Activated CD4-positive, alpha-beta T cell treated with anti-CD3 and anti-CD28 coated beads, Interleukin-2, amount 10 ng/mL, durations not matched to agents 7 days and 5 days (primary cell): ENCODE results near the gene DCAF4. TPM values are rescaled to one million over a fixed set of nuclear protein-coding genes. Genes with fewer than 3 reads are reported as not detected.
"Not testable (repeated sequence)": the region's sequence is repeated elsewhere in the genome, so short reads cannot be mapped to it uniquely, and the experiment has no call there.

Source experiments
- CTCF ChIA-PET: fragments of 350-600 bp; sonication (Branson Sonifier 250); formaldehyde crosslinking; loops from one replicate; lab custom pipeline; 2021; ENCODE audit warnings: antibody characterized with exemption; lab: Charles Lee
- POLR2A ChIA-PET: fragments of 350-600 bp; sonication (Branson Sonifier 250); formaldehyde crosslinking; loops from one replicate; lab custom pipeline; 2021; ENCODE audit warnings: antibody characterized with exemption; lab: Charles Lee
- DNase-seq: peaks from one replicate; pipeline ENCODE4 v3.0.0-alpha.2; 2020
- H3K27ac Mint-ChIP-seq: one replicate; pipeline ENCODE4 v1.8.0; 2021; ENCODE audit warnings: mild to moderate bottlenecking, moderate library complexity, mixed read lengths
- H3K27me3 Mint-ChIP-seq: one replicate; pipeline ENCODE4 v1.8.0; 2021; ENCODE audit warnings: mixed read lengths
- H3K36me3 Mint-ChIP-seq: one replicate; pipeline ENCODE4 v1.8.0; 2021; ENCODE audit warnings: low read depth, mixed read lengths
- H3K4me1 Mint-ChIP-seq: one replicate; pipeline ENCODE4 v1.8.0; 2021; ENCODE audit warnings: mixed read lengths
- H3K4me3 Mint-ChIP-seq: one replicate; pipeline ENCODE4 v1.8.0; 2021; ENCODE audit warnings: mild to moderate bottlenecking, moderate library complexity, mixed read lengths
- H3K9me3 Mint-ChIP-seq: one replicate; pipeline ENCODE4 v1.8.0; 2021; ENCODE audit warnings: mixed read lengths
- total RNA-seq, 2 experiments: library from RNA; stranded (reverse); gene quantifications; one replicate each; pipeline ENCODE4 v1.2.3, GENCODE V29; 2021

The DCAF4 gene
- total RNA-seq, 2 experiments from 2014 or later: 15.9 to 21.3 TPM

DNA sequence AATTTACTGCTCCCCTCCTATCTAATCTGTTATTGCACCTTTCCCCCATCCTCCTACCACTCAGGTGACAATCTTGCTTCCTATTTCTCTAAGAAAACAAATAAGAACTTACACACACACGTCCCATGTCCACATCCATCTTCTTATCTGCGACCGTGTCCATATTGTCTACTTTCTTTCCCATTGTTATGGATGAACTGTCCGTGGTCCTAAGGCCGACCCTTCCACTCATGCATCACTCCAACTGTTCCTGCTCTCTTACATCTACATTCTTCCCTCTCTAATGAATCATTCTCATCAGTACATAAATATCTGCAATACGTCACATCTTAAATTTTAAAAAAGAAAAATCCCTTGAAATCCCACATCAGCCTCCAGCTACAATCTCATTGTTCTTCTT lies 70.7 kb downstream of the DCAF4 start:
- CTCF ChIA-PET: interaction anchor here (1.3 kb wide), 1 partner anchor 483 kb away, joined by 3 read pairs; no protein-coding TSS in a partner anchor
- POLR2A ChIA-PET: no interaction called here
- Mint-ChIP-seq H3K27ac (no peak overlapping the region), H3K27me3 (no peaks in the 10 kb centered on the region), H3K4me3 (no peak overlapping the region), H3K9me3 (no peaks in the 10 kb centered on the region), H3K36me3 (peaks cover 24% of the 10 kb centered on the region), H3K4me1 (peaks cover 2% of the 10 kb centered on the region)
- DNase-seq: no peak

DNA sequence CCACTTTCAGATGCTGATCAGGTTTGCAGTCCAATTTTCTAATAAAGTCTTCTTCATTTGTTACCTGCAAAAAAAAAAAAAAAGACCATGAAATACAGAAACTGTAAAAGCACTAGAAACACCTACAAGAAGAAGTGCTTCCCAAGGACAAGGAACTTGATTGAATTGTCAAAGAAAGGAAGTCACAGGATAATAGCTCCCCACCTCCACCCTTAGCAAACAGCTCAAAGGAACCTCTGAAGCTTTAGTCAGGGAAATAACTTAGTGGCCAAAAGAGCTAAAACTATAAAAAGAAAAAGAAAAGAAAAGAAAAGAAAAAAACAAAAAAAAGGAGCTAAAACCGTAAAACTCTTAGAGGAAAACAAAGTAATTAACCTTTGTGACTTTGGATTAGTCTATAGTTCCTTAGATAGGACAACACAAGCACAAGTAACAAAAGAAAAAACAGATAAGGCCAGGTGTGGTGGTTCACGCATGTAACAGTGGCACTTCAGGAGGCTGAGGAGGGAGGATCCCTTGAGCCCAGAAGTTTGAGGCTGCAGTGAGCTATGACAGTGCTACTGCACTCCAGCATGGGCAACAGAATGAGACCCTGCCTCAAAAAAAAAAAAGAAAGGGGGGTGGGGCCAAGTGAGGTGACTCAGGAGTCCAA lies 72.1 kb downstream of the DCAF4 start:
- Mint-ChIP-seq H3K4me3 (no peak overlapping the region), H3K36me3 (peaks cover 24% of the 10 kb centered on the region), H3K27ac (no peak overlapping the region), H3K4me1 (peaks cover 3% of the 10 kb centered on the region), H3K9me3 (no peaks in the 10 kb centered on the region), H3K27me3 (no peaks in the 10 kb centered on the region)
- ChIA-PET CTCF (interaction anchor here (0.7 to 1.5 kb wide), 2 partner anchors 49 to 705 kb away, joined by 3 read pairs; no protein-coding TSS in a partner anchor), POLR2A (no interaction called here)
- DNase-seq: no peak

- Mint-ChIP-seq H3K4me3 (no peak overlapping the region), H3K27me3 (no peaks in the 10 kb centered on the region), H3K27ac (no peak overlapping the region), H3K9me3 (no peaks in the 10 kb centered on the region), H3K4me1 (peaks cover 3% of the 10 kb centered on the region), H3K36me3 (peaks cover 26% of the 10 kb centered on the region)
- ChIA-PET CTCF (interaction anchor here (1.1 to 1.9 kb wide), 4 partner anchors 9 to 148 kb away, joined by 3 to 5 read pairs (median 3); no protein-coding TSS in a partner anchor), POLR2A (no interaction called here)
- DNase-seq: no peak
Measured at GRCh38 chr14:72999316-72999715, 73.1 kb downstream of the DCAF4 start.

DNA sequence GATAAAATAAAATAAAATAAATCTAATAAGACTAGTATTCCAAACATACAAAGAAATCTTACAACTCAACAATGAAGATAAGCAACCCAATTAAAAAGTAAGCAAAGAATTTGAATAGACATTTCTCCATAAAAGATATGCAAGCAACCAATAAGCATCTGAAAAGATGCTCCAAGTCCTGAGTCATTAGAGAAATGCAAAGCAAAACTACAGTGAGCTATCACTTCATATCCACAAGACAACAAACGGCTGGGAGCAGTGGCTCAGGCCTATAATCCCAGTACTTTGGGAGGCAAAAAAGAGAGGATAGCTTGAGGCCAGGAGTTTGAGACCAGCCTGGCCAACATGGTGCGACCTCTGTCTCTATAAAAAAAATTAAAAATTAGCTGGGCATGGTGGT lies 73.8 kb downstream of the DCAF4 start:
- Mint-ChIP-seq H3K27ac (no peak overlapping the region), H3K36me3 (peaks cover 26% of the 10 kb centered on the region), H3K4me1 (peaks cover 3% of the 10 kb centered on the region), H3K9me3 (no peaks in the 10 kb centered on the region), H3K4me3 (no peak overlapping the region), H3K27me3 (no peaks in the 10 kb centered on the region)
- no peak for DNase-seq
- CTCF ChIA-PET: interaction anchor here (0.6 to 1.9 kb wide), 6 partner anchors 9 to 147 kb away, joined by 3 to 5 read pairs (median 4); no protein-coding TSS in a partner anchor
- POLR2A ChIA-PET: no interaction called here

DNA sequence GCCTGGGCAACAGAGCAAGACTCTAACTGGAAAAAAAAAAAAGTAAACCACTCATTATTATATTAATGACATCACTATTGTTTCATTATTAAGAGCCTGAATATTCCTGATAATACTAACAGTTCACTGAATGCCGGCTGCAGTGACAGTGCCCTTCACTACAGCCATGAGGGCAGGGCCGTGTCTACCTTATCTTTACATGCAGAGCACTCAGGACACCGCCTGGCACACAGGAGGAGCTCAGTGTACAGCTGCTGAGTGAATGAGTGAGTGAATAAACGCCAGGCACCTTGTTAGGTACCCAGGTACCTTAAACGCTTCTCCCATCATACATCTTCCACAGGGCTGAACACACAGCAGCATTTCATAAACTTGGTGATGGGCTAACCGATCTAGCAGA lies 77.4 kb downstream of the DCAF4 start:
- H3K36me3 Mint-ChIP-seq: peaks cover 4% of the 10 kb centered on the region
- DNase-seq: no peak
- H3K27me3 Mint-ChIP-seq: no peaks in the 10 kb centered on the region
- no peaks in the 10 kb centered on the region for H3K9me3 Mint-ChIP-seq
- peaks cover 3% of the 10 kb centered on the region for H3K4me1 Mint-ChIP-seq
- ChIA-PET CTCF (interaction anchor here (0.6 to 0.7 kb wide), 2 partner anchors 108 to 172 kb away, joined by 3 to 4 read pairs; no protein-coding TSS in a partner anchor), POLR2A (no interaction called here)
- H3K4me3 Mint-ChIP-seq: no peak overlapping the region
- H3K27ac Mint-ChIP-seq: no peak overlapping the region

DNA sequence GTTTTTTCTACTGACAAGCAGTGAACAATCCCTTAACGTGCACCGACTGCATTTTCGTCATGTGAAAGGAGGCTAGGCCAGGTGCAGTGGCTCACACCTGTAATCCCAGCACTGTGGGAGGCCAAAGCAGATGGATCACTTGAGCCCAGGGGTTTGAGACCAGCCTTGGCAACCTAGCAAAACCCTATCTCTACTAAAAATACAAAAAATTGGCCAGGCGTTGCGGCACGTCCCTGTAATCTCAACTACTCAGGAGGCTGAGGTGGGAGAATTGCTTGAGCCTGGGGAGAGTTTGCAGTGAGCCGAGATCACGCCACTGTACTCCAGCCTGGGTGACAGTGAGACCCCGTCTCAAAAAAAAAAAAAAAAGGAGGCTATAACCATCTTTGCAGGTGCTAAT lies 78.4 kb downstream of the DCAF4 start:
- H3K9me3 Mint-ChIP-seq, H3K4me1 Mint-ChIP-seq, H3K27me3 Mint-ChIP-seq, POLR2A ChIA-PET, DNase-seq, H3K27ac Mint-ChIP-seq, H3K4me3 Mint-ChIP-seq: not testable (repeated sequence)
- H3K36me3 Mint-ChIP-seq: peaks cover 12% of the 10 kb centered on the region
- CTCF ChIA-PET: interaction anchor here (1.0 kb wide), 2 partner anchors 15 to 46 kb away, joined by 4 to 5 read pairs; no protein-coding TSS in a partner anchor

DNA sequence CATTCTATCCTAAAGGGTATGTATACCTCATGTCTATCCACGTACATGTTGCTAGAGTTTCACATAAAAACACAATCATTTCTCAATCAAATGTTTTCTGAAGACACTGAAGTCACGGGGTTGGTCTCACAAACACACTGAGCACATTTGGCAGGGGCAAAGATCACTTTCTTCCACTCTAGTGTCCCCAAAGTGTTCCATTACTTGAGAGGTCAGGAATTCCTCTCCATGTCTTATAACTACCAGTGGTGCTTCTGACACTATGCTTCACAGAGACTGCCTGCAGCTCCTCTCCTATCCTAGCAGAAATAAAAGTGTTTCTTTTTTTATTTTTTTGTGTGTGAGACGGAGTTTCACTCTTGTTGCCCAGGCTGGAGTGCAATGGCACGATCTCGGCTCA lies 81.6 kb downstream of the DCAF4 start:
- Mint-ChIP-seq H3K27me3 (no peaks in the 10 kb centered on the region), H3K4me3 (no peak overlapping the region), H3K4me1 (peaks cover 5% of the 10 kb centered on the region), H3K9me3 (no peaks in the 10 kb centered on the region), H3K27ac (no peak overlapping the region), H3K36me3 (peaks cover 22% of the 10 kb centered on the region)
- ChIA-PET CTCF (no interaction called here), POLR2A (no interaction called here)
- no peak for DNase-seq

- DNase-seq: no peak
- POLR2A ChIA-PET: no interaction called here
- no peaks in the 10 kb centered on the region for H3K27me3 Mint-ChIP-seq
- CTCF ChIA-PET: interaction anchor here (1.3 kb wide), 1 partner anchor 8 kb away, joined by 3 read pairs; no protein-coding TSS in a partner anchor
- peaks cover 8% of the 10 kb centered on the region for H3K4me1 Mint-ChIP-seq
- no peaks in the 10 kb centered on the region for H3K9me3 Mint-ChIP-seq
- no peak overlapping the region for H3K4me3 Mint-ChIP-seq
- H3K36me3 Mint-ChIP-seq: peaks cover 26% of the 10 kb centered on the region
- no peak overlapping the region for H3K27ac Mint-ChIP-seq
Measured at GRCh38 chr14:73008501-73008900, 82.2 kb downstream of the DCAF4 start.

Other genes starting within 250 kb of the DCAF4 start
- 1 to 10 TPM; 6.6 to 7.4 TPM for gene DPF3, start 32.4 kb upstream of the DCAF4 start, total RNA-seq
- 10 to 100 TPM; 12.5 to 12.9 TPM for gene ZFYVE1, start 100.6 kb downstream of the DCAF4 start, total RNA-seq
- 100 to 1,000 TPM in 1 of 2 experiments, 10 to 100 TPM in 1; 99.4 to 100 TPM for gene RBM25, start 132.1 kb downstream of the DCAF4 start, total RNA-seq
- gene PSEN1, start 210.0 kb downstream of the DCAF4 start, total RNA-seq: 10 to 100 TPM; 41.9 to 44.3 TPM